GM23338 (cell line): ENCODE measurements around the gene SH2D1A. TPM values are rescaled to one million over a fixed set of nuclear protein-coding genes. Genes with fewer than 3 reads are reported as not detected.
"Not testable (repeated sequence)": the region's sequence is repeated elsewhere in the genome, so short reads cannot be mapped to it uniquely, and the experiment has no call there.

Source experiments
- ATAC-seq: fragments of 200-7000 bp; cut with Tn5 transposase; 3 replicates; pipeline ENCODE4 v1.9.1; 2020
- DNase-seq: peaks from one replicate; pipeline ENCODE4 v3.0.0-alpha.2; 2015; ENCODE audit warnings: low spot score
- H2AFZ ChIP-seq: fragments of 200-600 bp; sonication (generic); 2 replicates; pipeline ENCODE4 v1.8.0; 2016; ENCODE audit warnings: antibody characterized with exemption, mild to moderate bottlenecking, moderate library complexity
- H3F3A ChIP-seq: fragments of 200-600 bp; sonication (generic); replicated peaks from 2 replicates; pipeline ENCODE4 v1.8.0; 2017; ENCODE audit warnings: antibody characterized with exemption, mixed run types, low read depth
- H3K27ac ChIP-seq: fragments of 200-600 bp; sonication (generic); 2 replicates; pipeline ENCODE4 v1.6.1; 2016; ENCODE audit warnings: low read depth
- H3K27me3 ChIP-seq: fragments of 200-600 bp; sonication (generic); 2 replicates; pipeline ENCODE4 v1.8.0; 2016; ENCODE audit warnings: mild to moderate bottlenecking, mixed run types, moderate library complexity; ENCODE audit not compliant: insufficient read depth
- H3K36me3 ChIP-seq: fragments of 200-600 bp; sonication (generic); 2 replicates; pipeline ENCODE4 v1.8.0; 2016; ENCODE audit warnings: mild to moderate bottlenecking; ENCODE audit not compliant: insufficient read depth
- H3K4me1 ChIP-seq: fragments of 200-600 bp; sonication (generic); 2 replicates; pipeline ENCODE4 v1.8.0; 2016; ENCODE audit warnings: mild to moderate bottlenecking, moderate library complexity; ENCODE audit not compliant: insufficient read depth
- H3K4me2 ChIP-seq: fragments of 200-600 bp; sonication (generic); 2 replicates; pipeline ENCODE4 v1.7.1; 2017; ENCODE audit warnings: mixed run types
- H3K4me3 ChIP-seq: fragments of 200-600 bp; sonication (generic); 2 replicates; pipeline ENCODE4 v1.6.1; 2016; ENCODE audit warnings: mixed run types
- H3K79me2 ChIP-seq: fragments of 200-600 bp; sonication (generic); replicated peaks from 2 replicates; pipeline ENCODE4 v1.8.0; 2017; ENCODE audit warnings: mild to moderate bottlenecking; ENCODE audit not compliant: insufficient read depth
- H3K9me2 ChIP-seq: fragments of 200-600 bp; sonication (generic); 2 replicates; pipeline ENCODE4 v1.8.0; 2017; ENCODE audit not compliant: insufficient read depth
- H4K20me1 ChIP-seq: fragments of 200-600 bp; sonication (generic); replicated peaks from 2 replicates; pipeline ENCODE4 v1.8.0; 2017; ENCODE audit warnings: mild to moderate bottlenecking; ENCODE audit not compliant: insufficient read depth
- H3K27ac Mint-ChIP-seq: 2 replicates; pipeline ENCODE4 v1.8.0; 2020; ENCODE audit warnings: inconsistent platforms, mild to moderate bottlenecking, moderate library complexity, mixed read lengths
- H3K27me3 Mint-ChIP-seq: 3 replicates; pipeline ENCODE4 v1.8.0; 2022; ENCODE audit warnings: low read depth, mild to moderate bottlenecking, moderate library complexity, mixed read lengths, inconsistent platforms; ENCODE audit not compliant: insufficient read depth, poor library complexity
- H3K36me3 Mint-ChIP-seq: 3 replicates; pipeline ENCODE4 v1.8.0; 2021; ENCODE audit warnings: low read depth, mild to moderate bottlenecking, inconsistent platforms, moderate library complexity, mixed read lengths
- H3K4me1 Mint-ChIP-seq: 3 replicates; pipeline ENCODE4 v1.8.0; 2020; ENCODE audit warnings: mild to moderate bottlenecking, inconsistent platforms, mixed read lengths
- H3K4me3 Mint-ChIP-seq: 3 replicates; pipeline ENCODE4 v1.8.0; 2021; ENCODE audit warnings: moderate library complexity, mild to moderate bottlenecking, inconsistent platforms, mixed read lengths
- H3K9me3 Mint-ChIP-seq: 3 replicates; pipeline ENCODE4 v1.8.0; 2020; ENCODE audit warnings: moderate library complexity, mild to moderate bottlenecking, inconsistent platforms, mixed read lengths
- CREB1 ChIP-seq: fragments of 250-450 bp; sonication (Bioruptor Pico); IDR thresholded peaks from 2 replicates; pipeline ENCODE4 v1.5.0; 2020; ENCODE audit warnings: low read depth, mild to moderate bottlenecking, moderate library complexity
- EZH2 ChIP-seq: fragments of 200-600 bp; sonication (generic); IDR thresholded peaks from one replicate; pipeline ENCODE4 v1.8.0; 2017; ENCODE audit warnings: antibody characterized with exemption, mild to moderate bottlenecking, low read depth; ENCODE audit not compliant: unreplicated experiment
- NANOG ChIP-seq: IDR thresholded peaks from 2 replicates; pipeline ENCODE4 v1.6.1; 2016; ENCODE audit warnings: antibody characterized with exemption, borderline replicate concordance
- STAT1 ChIP-seq: IDR thresholded peaks from one replicate; pipeline ENCODE4 v1.6.1; 2016; ENCODE audit warnings: antibody characterized with exemption; ENCODE audit not compliant: unreplicated experiment
- ZNF114 ChIP-seq: fragments of 250-450 bp; sonication (Bioruptor Pico); IDR thresholded peaks from 2 replicates; pipeline ENCODE4 v1.5.0; 2020; ENCODE audit warnings: mild to moderate bottlenecking, moderate library complexity
- polyA plus RNA-seq: library from polyadenylated mRNA; unstranded; fragments of >200 nt; fragmentation: Nextera tagmentation; extraction: Ambion mirVana; gene quantifications from 2 replicates; pipeline ENCODE4 v1.2.1, GENCODE V29; 2016
- total RNA-seq: library from RNA; depleted of rRNA; stranded (reverse); fragments of >200 nt; shearing (Covaris generic); gene quantifications from 2 replicates; pipeline ENCODE4 v1.2.3, GENCODE V29; 2014
- TF ChIP-seq, protein P1 (sequence below), 2 experiments: fragments of 200-600 bp in 1 of 2; sonication (generic) in 1 of 2; conservative IDR thresholded peaks; 2 replicates each; pipeline versions ENCODE4 v1.5.1 to v1.6.1; 2016 to 2017; ENCODE audit warnings: antibody characterized with exemption in 2 of 2, low read depth in 2 of 2, mild to moderate bottlenecking in 2 of 2, moderate library complexity in 1 of 2
- TF ChIP-seq, protein P2 (sequence below): IDR thresholded peaks from one replicate; pipeline ENCODE4 v1.6.1; 2018; ENCODE audit warnings: antibody characterized with exemption; ENCODE audit not compliant: unreplicated experiment

SH2D1A gene
- total and polyA plus RNA-seq, 2 experiments from 2014 or later, result not detected

DNA sequence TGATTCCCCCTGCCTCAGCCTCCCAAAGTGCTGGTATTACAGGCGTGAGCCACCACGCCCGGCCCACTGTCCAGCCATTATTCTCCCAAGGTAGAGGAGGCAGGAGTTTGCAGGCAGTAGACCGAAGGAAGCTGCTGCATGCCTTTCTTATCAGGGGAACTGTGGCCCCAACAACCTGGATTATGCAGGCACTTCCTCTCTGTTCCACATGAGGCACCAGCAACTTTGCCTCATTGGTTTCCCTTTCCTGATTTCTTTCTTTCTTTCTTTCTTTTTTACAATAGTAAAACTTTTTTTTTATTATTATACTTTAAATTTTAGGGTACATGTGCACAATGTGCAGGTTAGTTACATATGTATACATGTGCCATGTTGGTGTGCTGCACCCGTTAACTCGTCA is 62.0 kb downstream of the SH2D1A start:
- not testable (repeated sequence) for H4K20me1 ChIP-seq, H2AFZ ChIP-seq, H3K4me2 ChIP-seq, H3K27ac Mint-ChIP-seq, H3K9me3 Mint-ChIP-seq, H3F3A ChIP-seq, H3K27ac ChIP-seq, ATAC-seq, H3K79me2 ChIP-seq, H3K36me3 Mint-ChIP-seq, H3K4me3 Mint-ChIP-seq, H3K4me1 Mint-ChIP-seq, H3K36me3 ChIP-seq, H3K4me3 ChIP-seq, H3K27me3 Mint-ChIP-seq, H3K27me3 ChIP-seq, H3K4me1 ChIP-seq, H3K9me2 ChIP-seq
- peak; percentile 12 for DNase-seq
- TF ChIP-seq, protein P1, sequence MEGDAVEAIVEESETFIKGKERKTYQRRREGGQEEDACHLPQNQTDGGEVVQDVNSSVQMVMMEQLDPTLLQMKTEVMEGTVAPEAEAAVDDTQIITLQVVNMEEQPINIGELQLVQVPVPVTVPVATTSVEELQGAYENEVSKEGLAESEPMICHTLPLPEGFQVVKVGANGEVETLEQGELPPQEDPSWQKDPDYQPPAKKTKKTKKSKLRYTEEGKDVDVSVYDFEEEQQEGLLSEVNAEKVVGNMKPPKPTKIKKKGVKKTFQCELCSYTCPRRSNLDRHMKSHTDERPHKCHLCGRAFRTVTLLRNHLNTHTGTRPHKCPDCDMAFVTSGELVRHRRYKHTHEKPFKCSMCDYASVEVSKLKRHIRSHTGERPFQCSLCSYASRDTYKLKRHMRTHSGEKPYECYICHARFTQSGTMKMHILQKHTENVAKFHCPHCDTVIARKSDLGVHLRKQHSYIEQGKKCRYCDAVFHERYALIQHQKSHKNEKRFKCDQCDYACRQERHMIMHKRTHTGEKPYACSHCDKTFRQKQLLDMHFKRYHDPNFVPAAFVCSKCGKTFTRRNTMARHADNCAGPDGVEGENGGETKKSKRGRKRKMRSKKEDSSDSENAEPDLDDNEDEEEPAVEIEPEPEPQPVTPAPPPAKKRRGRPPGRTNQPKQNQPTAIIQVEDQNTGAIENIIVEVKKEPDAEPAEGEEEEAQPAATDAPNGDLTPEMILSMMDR (conservative IDR thresholded peaks at IDR 0.05; ENCODE audit: low read depth in 2 of 2), result 0 out of 4 replicates have a peak, but pooled peaks of 1 of the 2 experiments have one; percentile 8

DNA sequence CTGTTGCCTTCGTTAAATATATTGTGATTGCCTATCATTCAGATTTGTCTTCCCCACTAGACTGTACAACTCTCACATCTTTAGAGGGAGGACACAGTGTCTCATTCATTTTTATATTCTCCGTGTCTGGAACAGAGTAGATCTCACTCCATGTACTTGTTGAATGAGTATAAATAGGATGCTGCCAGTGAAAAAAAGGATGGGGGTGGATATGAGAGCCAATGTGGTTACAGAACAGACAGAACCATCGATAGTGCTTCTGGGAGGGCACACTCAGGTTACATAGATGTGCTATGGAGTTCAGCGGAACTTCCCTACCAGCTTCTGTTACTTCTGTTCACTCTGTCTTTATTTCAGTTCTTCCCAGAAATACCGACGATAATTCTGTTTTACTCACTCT is 66.9 kb downstream of the SH2D1A start:
- Histone ChIP-seq H3K9me2 (no peaks in the 10 kb centered on the region; the same call in 1 of the 2 replicates), H3K27ac (no peak overlapping the region), H3K79me2 (no peaks in the 10 kb centered on the region), H3K4me3 (no peak overlapping the region), H3K4me1 (no peaks in the 10 kb centered on the region), H3K4me2 (no peak overlapping the region), H2AFZ (no peak overlapping the region), H3F3A (no peaks in the 10 kb centered on the region), H3K27me3 (no peaks in the 10 kb centered on the region), H4K20me1 (no peaks in the 10 kb centered on the region), H3K36me3 (no peaks in the 10 kb centered on the region)
- Mint-ChIP-seq H3K4me3 (no peak overlapping the region), H3K27ac (no peak overlapping the region), H3K36me3 (no peaks in the 10 kb centered on the region), H3K4me1 (no peaks in the 10 kb centered on the region), H3K9me3 (no peaks in the 10 kb centered on the region), H3K27me3 (peaks cover 3% of the 10 kb centered on the region)
- TF ChIP-seq EZH2 (no peak), ZNF114 (CRISPR knock-in tag) (no peak), CREB1 (no peak), NANOG (no peak), STAT1 (no peak)
- TF ChIP-seq, protein P1 (conservative IDR thresholded peaks at IDR 0.05; ENCODE audit: low read depth in 2 of 2), result no peak
- TF ChIP-seq, protein P2, sequence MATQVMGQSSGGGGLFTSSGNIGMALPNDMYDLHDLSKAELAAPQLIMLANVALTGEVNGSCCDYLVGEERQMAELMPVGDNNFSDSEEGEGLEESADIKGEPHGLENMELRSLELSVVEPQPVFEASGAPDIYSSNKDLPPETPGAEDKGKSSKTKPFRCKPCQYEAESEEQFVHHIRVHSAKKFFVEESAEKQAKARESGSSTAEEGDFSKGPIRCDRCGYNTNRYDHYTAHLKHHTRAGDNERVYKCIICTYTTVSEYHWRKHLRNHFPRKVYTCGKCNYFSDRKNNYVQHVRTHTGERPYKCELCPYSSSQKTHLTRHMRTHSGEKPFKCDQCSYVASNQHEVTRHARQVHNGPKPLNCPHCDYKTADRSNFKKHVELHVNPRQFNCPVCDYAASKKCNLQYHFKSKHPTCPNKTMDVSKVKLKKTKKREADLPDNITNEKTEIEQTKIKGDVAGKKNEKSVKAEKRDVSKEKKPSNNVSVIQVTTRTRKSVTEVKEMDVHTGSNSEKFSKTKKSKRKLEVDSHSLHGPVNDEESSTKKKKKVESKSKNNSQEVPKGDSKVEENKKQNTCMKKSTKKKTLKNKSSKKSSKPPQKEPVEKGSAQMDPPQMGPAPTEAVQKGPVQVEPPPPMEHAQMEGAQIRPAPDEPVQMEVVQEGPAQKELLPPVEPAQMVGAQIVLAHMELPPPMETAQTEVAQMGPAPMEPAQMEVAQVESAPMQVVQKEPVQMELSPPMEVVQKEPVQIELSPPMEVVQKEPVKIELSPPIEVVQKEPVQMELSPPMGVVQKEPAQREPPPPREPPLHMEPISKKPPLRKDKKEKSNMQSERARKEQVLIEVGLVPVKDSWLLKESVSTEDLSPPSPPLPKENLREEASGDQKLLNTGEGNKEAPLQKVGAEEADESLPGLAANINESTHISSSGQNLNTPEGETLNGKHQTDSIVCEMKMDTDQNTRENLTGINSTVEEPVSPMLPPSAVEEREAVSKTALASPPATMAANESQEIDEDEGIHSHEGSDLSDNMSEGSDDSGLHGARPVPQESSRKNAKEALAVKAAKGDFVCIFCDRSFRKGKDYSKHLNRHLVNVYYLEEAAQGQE, result no peak
- DNase-seq (no peak), ATAC-seq (no peak)
